Peyer's patch (tissue), 4 donors: ENCODE results near the gene PRXL2B. TPM values are rescaled to one million over a fixed set of nuclear protein-coding genes. Genes with fewer than 3 reads are reported as not detected.

ENCODE experiments used
- DNase-seq, 3 donors: peaks; one replicate each; pipeline ENCODE4 v3.0.0-alpha.2; 2017 to 2019
- H3K27ac ChIP-seq, 4 donors: fragments of 200-600 bp; sonication (generic); one replicate each; pipeline ENCODE4 v1.5.1; 2016 to 2019
- H3K27me3 ChIP-seq, 2 donors: fragments of 200-600 bp; sonication (generic); one replicate each; pipeline ENCODE4 v1.5.1; 2019
- H3K36me3 ChIP-seq, 3 donors: fragments of 200-600 bp; sonication (generic); one replicate each; pipeline ENCODE4 v1.5.1; 2016 to 2019
- H3K4me1 ChIP-seq, 4 donors: fragments of 200-600 bp; sonication (generic); one replicate each; pipeline ENCODE4 v1.5.1; 2016 to 2019
- H3K4me3 ChIP-seq, 4 donors: fragments of 200-600 bp; sonication (generic); 1 replicate in 3 of 4; 2 replicates in 1 of 4; pipeline ENCODE4 v1.5.1; 2016 to 2019; ENCODE audit warnings: mild to moderate bottlenecking in 1 of 4
- H3K9me3 ChIP-seq, 4 donors: fragments of 200-600 bp; sonication (generic); one replicate each; pipeline ENCODE4 v1.5.1; 2016 to 2019; ENCODE audit warnings: mild to moderate bottlenecking in 1 of 4
- CTCF ChIP-seq, 6 experiments: fragments of 450-650 bp in 4 of 6; fragments of 200-600 bp in 2 of 6; sonication (generic) in 1 of 6; IDR thresholded peaks; one replicate each; pipeline ENCODE4 v1.5.1; 2017 to 2019; ENCODE audit warnings: antibody characterized with exemption in 6 of 6, mild to moderate bottlenecking in 3 of 6, moderate library complexity in 1 of 6
- POLR2A ChIP-seq, 2 donors: fragments of 450-650 bp; IDR thresholded peaks; one replicate each; pipeline ENCODE4 v1.5.1; 2017; ENCODE audit warnings: antibody characterized with exemption in 2 of 2, mild to moderate bottlenecking in 2 of 2, moderate library complexity in 2 of 2
- total RNA-seq, 4 donors: library from RNA; depleted of rRNA; stranded (reverse); fragments of >200 nt; gene quantifications; one replicate each; pipeline ENCODE4 v1.1.0, GENCODE V29; 2016

The PRXL2B gene
- total RNA-seq, 4 donors from 2014 or later = 41.3 to 79.5 (median 59.0) TPM

GRCh38 chr1:2593251-2593878 is 6.8 kb downstream of the PRXL2B start:
- no peak for TF ChIP-seq POLR2A (IDR thresholded peaks at IDR 0.05)
- TF ChIP-seq CTCF (IDR thresholded peaks at IDR 0.05) = no peak
- no peak overlapping the region for H3K27ac ChIP-seq
- H3K36me3 ChIP-seq = peaks cover 0 to 14% (median 0%) of the 10 kb centered on the region in 3 donors
- H3K27me3 ChIP-seq = no peaks in the 10 kb centered on the region
- peak in 2 of 3 donors; percentile 43 to 45 for DNase-seq
- H3K4me1 ChIP-seq = peaks cover 0 to 24% (median 0%) of the 10 kb centered on the region in 4 donors
- no peaks in the 10 kb centered on the region for H3K9me3 ChIP-seq
- no peak overlapping the region for H3K4me3 ChIP-seq

DNA sequence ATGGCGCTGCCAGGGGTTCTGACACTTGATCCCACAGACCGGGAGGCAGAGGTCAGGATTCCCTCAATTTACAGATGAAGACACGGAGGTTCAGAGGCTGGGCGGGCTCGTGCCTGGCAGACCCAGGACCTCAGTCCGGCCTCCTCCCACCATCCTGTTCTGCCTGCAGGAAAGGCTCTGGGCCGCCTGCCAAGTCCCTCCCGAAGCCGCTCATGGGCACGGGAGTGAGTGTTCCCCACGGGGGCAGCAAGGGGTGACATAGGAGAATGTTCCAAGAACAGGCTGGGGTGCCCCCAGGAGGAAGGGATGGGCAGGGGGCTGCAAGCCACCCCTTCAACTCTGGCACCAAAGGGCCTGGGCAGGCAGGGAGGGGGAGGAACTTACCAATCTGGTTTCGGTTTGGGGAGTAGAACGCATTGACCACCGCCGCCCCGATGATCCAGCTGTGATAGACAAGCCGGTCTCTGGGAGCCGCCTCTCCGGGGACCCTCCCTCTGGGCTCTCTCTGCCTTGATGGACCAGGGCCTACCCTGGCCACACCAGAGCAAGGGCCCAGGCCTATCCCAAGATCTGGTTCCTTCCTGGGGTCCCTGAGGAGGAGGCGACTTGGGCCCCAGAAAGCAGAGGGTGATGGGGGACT is 7.5 kb downstream of the PRXL2B start:
- Histone ChIP-seq H3K4me3 (peak overlapping the region in 2 of 4 donors; percentile 27 to 35), H3K27ac (no peak overlapping the region), H3K9me3 (no peaks in the 10 kb centered on the region), H3K4me1 (peaks cover 0 to 19% (median 0%) of the 10 kb centered on the region in 4 donors), H3K36me3 (peaks cover 0 to 8% (median 0%) of the 10 kb centered on the region in 3 donors), H3K27me3 (no peaks in the 10 kb centered on the region)
- TF ChIP-seq CTCF (IDR thresholded peaks at IDR 0.05) (no peak), POLR2A (IDR thresholded peaks at IDR 0.05) (no peak)
- peak in 2 of 3 donors; percentile 62 to 75 for DNase-seq

DNA sequence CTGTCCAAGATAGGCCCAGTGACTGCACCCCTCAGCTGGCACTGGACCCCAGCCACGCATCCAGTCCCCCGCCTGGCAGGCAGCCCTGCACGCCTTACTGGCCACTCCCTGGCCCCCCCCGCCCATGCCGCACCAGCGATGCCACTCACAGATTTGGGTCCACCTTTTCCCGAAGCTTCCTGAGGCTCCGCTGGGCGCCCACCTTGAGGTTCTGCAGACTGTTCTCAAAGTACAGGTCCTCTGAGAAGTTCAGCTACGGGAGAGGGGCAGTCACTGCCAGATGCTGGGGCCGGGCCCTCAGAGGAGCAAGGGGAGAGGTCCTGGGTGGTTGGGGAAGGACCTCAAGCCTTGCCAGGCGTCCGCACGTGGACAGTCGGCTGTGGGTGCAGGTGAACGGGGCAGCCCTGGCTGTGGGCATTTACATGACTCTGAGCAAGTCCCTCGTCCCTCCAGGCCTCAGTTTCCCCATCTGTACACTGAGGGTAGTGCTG is 8.1 kb downstream of the PRXL2B start:
- peaks cover 0 to 19% (median 0%) of the 10 kb centered on the region in 4 donors for H3K4me1 ChIP-seq
- peak in 1 of 3 donors; percentile 44 for DNase-seq

GRCh38 chr1:2595261-2595811 is 8.8 kb downstream of the PRXL2B start:
- Histone ChIP-seq H3K4me3 (no peak overlapping the region), H3K4me1 (peaks cover 0 to 19% (median 0%) of the 10 kb centered on the region in 4 donors), H3K36me3 (no peaks in the 10 kb centered on the region), H3K27ac (no peak overlapping the region), H3K27me3 (no peaks in the 10 kb centered on the region), H3K9me3 (no peaks in the 10 kb centered on the region)
- TF ChIP-seq POLR2A (IDR thresholded peaks at IDR 0.05) = no peak
- TF ChIP-seq CTCF (IDR thresholded peaks at IDR 0.05) = no peak
- DNase-seq = peak in 2 of 3 donors; percentile 40 to 41

More for the DNA sequence above, 8.1 kb downstream of the PRXL2B start:
- no peak overlapping the region for H3K27ac ChIP-seq
- H3K9me3 ChIP-seq = no peaks in the 10 kb centered on the region
- TF ChIP-seq CTCF (IDR thresholded peaks at IDR 0.05) (no peak), POLR2A (IDR thresholded peaks at IDR 0.05) (no peak)
- H3K27me3 ChIP-seq = no peaks in the 10 kb centered on the region
- H3K36me3 ChIP-seq = peaks cover 0 to 2% (median 0%) of the 10 kb centered on the region in 3 donors
- H3K4me3 ChIP-seq = no peak overlapping the region

DNA sequence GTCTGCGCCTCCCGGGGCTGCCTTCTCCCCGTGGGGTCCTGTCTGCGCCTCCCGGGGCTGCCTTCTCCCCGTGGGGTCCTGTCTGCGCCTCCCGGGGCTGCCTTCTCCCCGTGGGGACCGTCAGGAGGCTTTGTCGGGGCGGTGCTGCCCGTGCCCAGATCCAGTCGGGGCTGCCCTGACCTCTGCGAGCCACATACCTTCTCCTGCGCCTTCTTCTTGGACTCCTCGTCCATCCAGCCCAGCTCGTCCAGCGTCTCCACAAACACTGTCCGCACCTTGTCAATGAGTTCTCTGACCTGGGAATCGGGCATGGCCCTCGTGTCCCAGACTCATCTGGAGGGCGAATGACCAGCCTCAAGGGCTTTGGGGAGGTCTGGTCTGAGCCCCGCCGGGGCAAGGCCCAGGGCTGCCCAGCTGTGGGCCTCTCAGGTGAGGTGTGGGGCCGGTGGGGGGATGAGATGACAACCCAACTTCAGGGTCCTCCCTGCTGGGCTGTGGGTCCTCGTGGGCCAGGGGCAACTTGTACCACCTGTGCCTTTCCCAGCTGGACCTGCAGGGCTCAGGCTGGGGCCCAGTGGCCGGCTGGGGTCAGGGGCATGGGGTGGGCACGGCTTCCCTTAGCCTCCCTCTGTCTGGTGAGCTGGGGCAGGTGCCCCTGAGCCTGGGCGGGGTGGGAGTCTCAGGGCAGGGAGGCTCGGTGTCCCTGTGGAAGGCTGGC is 9.4 kb downstream of the PRXL2B start:
- H3K36me3 ChIP-seq = no peaks in the 10 kb centered on the region
- peak in 1 of 3 donors; percentile 41 for DNase-seq
- H3K4me1 ChIP-seq = peaks cover 0 to 19% (median 0%) of the 10 kb centered on the region in 4 donors
- H3K27me3 ChIP-seq = no peaks in the 10 kb centered on the region
- H3K27ac ChIP-seq = no peak overlapping the region
- no peaks in the 10 kb centered on the region for H3K9me3 ChIP-seq
- no peak for TF ChIP-seq POLR2A (IDR thresholded peaks at IDR 0.05)
- TF ChIP-seq CTCF (IDR thresholded peaks at IDR 0.05) = no peak
- H3K4me3 ChIP-seq = no peak overlapping the region
